OCI-LY7 (cell line): ENCODE results near the gene RAP1GDS1.

Experiments
- EZH2phosphoT487 ChIP-seq: fragments of 200-600 bp; sonication (generic); IDR thresholded peaks from 2 replicates; pipeline ENCODE4 v1.6.1; 2018; ENCODE audit warnings: low read depth, borderline replicate concordance, mild to moderate bottlenecking, mixed run types, antibody characterized with exemption, low read length, moderate library complexity, mixed read lengths
- TF ChIP-seq, protein P1 (sequence below): fragments of 200-600 bp; sonication (generic); conservative IDR thresholded peaks from 2 replicates; pipeline ENCODE4 v1.5.1; 2014; ENCODE audit warnings: mild to moderate bottlenecking, antibody characterized with exemption, low read length, moderate library complexity, mixed read lengths

DNA sequence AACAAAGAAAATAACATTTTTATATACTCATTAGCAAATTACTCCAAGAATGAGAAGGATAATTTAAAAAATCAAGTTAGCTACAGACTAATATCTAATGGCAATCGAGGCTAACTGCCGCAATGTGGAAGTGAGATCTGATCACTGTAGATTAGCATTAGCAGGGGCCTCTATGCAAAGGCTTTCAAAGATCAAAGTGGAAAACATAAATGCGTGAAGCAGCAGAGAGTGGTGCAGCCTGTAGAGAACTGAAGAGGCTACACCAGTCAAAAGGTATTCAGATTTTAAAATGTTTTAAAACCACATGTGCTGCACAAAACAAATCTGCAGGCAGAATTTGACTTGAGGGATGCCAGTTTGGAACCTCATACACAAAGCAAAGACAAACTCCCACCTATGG is 24.0 kb upstream of the RAP1GDS1 start:
- TF ChIP-seq, protein P1, sequence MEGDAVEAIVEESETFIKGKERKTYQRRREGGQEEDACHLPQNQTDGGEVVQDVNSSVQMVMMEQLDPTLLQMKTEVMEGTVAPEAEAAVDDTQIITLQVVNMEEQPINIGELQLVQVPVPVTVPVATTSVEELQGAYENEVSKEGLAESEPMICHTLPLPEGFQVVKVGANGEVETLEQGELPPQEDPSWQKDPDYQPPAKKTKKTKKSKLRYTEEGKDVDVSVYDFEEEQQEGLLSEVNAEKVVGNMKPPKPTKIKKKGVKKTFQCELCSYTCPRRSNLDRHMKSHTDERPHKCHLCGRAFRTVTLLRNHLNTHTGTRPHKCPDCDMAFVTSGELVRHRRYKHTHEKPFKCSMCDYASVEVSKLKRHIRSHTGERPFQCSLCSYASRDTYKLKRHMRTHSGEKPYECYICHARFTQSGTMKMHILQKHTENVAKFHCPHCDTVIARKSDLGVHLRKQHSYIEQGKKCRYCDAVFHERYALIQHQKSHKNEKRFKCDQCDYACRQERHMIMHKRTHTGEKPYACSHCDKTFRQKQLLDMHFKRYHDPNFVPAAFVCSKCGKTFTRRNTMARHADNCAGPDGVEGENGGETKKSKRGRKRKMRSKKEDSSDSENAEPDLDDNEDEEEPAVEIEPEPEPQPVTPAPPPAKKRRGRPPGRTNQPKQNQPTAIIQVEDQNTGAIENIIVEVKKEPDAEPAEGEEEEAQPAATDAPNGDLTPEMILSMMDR, result no peak
- TF ChIP-seq EZH2phosphoT487, result no peak
